ENCODE data around the gene STK17A. TPM values are rescaled to one million over a fixed set of nuclear protein-coding genes. Genes with fewer than 3 reads are reported as not detected.

STK17A gene
- polyA plus RNA-seq, 1 of the 3 experiments (the other 2 are of a cell fraction): 47.8 TPM

- no peak for TF ChIP-seq USF2 (IDR thresholded peaks at IDR 0.05; ENCODE audit: borderline replicate concordance, low read depth, low read length)
- TF ChIP-seq TEAD4 (IDR thresholded peaks at IDR 0.05; ENCODE audit: borderline replicate concordance, insufficient read depth): no peak
- no peak for TF ChIP-seq EZH2phosphoT487 (IDR thresholded peaks at IDR 0.05; ENCODE audit: borderline replicate concordance, low read depth)
- TF ChIP-seq SMC3 (IDR thresholded peaks at IDR 0.05; ENCODE audit: low read depth, low read length): no peak
- no peak for TF ChIP-seq USF1 (IDR thresholded peaks at IDR 0.05; ENCODE audit: borderline replicate concordance, low read depth)
- no peak for TF ChIP-seq YY1 (IDR thresholded peaks at IDR 0.05; ENCODE audit: low read depth)
- no peak for TF ChIP-seq NFIC (IDR thresholded peaks at IDR 0.05; ENCODE audit: borderline replicate concordance)
Measured at GRCh38 chr7:43593010-43593409, 10.1 kb downstream of the STK17A start (continued).

- Histone ChIP-seq H3K79me2 (ENCODE audit: insufficient read depth) (peaks cover 100% of the 10 kb centered on the region), H3K4me3 (ENCODE audit: low read depth in 2 of 2, low read length in 1 of 2) (no peak overlapping the region), H3K4me1 (ENCODE audit: control insufficient read depth in 1 of 2, insufficient read depth in 2 of 2, low read depth in 1 of 2, low read length in 1 of 2) (peaks cover 0 to 9% of the 10 kb centered on the region in 2 experiments; a peak in 2 of 4 replicates), H3K9me2 (no peaks in the 10 kb centered on the region), H3K9ac (no peak overlapping the region), H3K9me3 (no peaks in the 10 kb centered on the region), H3F3A (replicated peaks; ENCODE audit: insufficient read depth) (peaks cover 32% of the 10 kb centered on the region), H2AFZ (ENCODE audit: low read depth) (no peak overlapping the region), H3K4me2 (no peak overlapping the region), H4K20me1 (ENCODE audit: insufficient read depth) (peaks cover 100% of the 10 kb centered on the region), H3K27me3 (ENCODE audit: insufficient read depth) (no peaks in the 10 kb centered on the region), H3K27ac (ENCODE audit: low read depth in 2 of 2, low read length in 1 of 2) (no peak overlapping the region), H3K36me3 (replicated peaks in 1 of 2; ENCODE audit: control insufficient read depth in 1 of 2, insufficient read depth in 2 of 2, low read length in 1 of 2) (peaks cover 24 to 65% of the 10 kb centered on the region in 2 experiments)
- TF ChIP-seq EZH2phosphoT487 (IDR thresholded peaks at IDR 0.05; ENCODE audit: borderline replicate concordance, low read depth) (no peak), EP300 (IDR thresholded peaks at IDR 0.05; ENCODE audit: borderline replicate concordance in 1 of 2, low read depth in 1 of 2, low read length in 1 of 2) (no peak), FOSL2 (IDR thresholded peaks at IDR 0.05; ENCODE audit: borderline replicate concordance, low read depth) (no peak), CHD2 (IDR thresholded peaks at IDR 0.05; ENCODE audit: low read length, partially characterized antibody) (no peak), TCF12 (IDR thresholded peaks at IDR 0.05) (no peak), PBX3 (IDR thresholded peaks at IDR 0.05) (no peak), REST (IDR thresholded peaks at IDR 0.05; ENCODE audit: low read depth, low read length) (no peak), TAF1 (IDR thresholded peaks at IDR 0.05; ENCODE audit: borderline replicate concordance, low read depth, low read length) (no peak), TEAD4 (IDR thresholded peaks at IDR 0.05; ENCODE audit: borderline replicate concordance, insufficient read depth) (no peak), RXRA (IDR thresholded peaks at IDR 0.05; ENCODE audit: borderline replicate concordance, low read depth) (no peak), NRF1 (IDR thresholded peaks at IDR 0.05; ENCODE audit: low read depth, low read length) (no peak), JUND (IDR thresholded peaks at IDR 0.05) (no peak)
- no peak for DNase-seq
- CTCF ChIA-PET: interaction anchor here (1.4 to 5.1 kb wide), 3 partner anchors 12 to 245 kb away, joined by 5 to 28 read pairs (median 6); partner anchors contain the start of gene STK17A
- POLR2A ChIA-PET: no interaction called here
- WGBS (ENCODE audit: low lambda C conversion rate): 76% methylated on average over 2 of the region's 2 CpGs
Measured at GRCh38 chr7:43594020-43594419, 11.1 kb downstream of the STK17A start.
